HepG2 (cell line): ENCODE data around the gene TMX2. TPM values are rescaled to one million over a fixed set of nuclear protein-coding genes. Genes with fewer than 3 reads are reported as not detected.
A peak's percentile ranks its signal among the peaks of the same experiment; 100 is the strongest.
"Not testable (repeated sequence)": the region's sequence is repeated elsewhere in the genome, so short reads cannot be mapped to it uniquely, and the experiment has no call there.

Source experiments
- ATAC-seq: fragments of 200-7000 bp; cut with Tn5 transposase; 3 replicates; pipeline ENCODE4 v1.9.1; 2020; ENCODE audit warnings: mild to moderate bottlenecking, moderate library complexity
- BruUV-seq: library from RNA; stranded (reverse); fragments of 400-500 nt; replicated peaks from 2 replicates; lab custom pipeline; 2021; lab: Mats Ljungman, UMichigan
- CTCF ChIA-PET: fragments of 300-600 bp; formaldehyde crosslinking; extraction: SDS; loops from one replicate; lab custom pipeline; 2021; ENCODE audit warnings: low total read pairs, inconsistent platforms, low intra/inter-chr PET ratio; lab: Yijun Ruan, JAX
- POLR2A ChIA-PET: fragments of 350-600 bp; sonication (Branson Sonifier 250); formaldehyde crosslinking; loops from one replicate; lab custom pipeline; 2020; ENCODE audit warnings: antibody characterized with exemption, inconsistent platforms; lab: Yijun Ruan, JAX
- DNase-seq: peaks from one replicate; pipeline ENCODE4 v3.0.0-alpha.2; 2015; ENCODE audit warnings: low spot score
- FAIRE-seq: peaks from 3 replicates; lab custom pipeline; 2011; peaks lifted over from hg19 to GRCh38; lab: Jason Lieb, UNC
- H2AFZ ChIP-seq: one replicate; pipeline ENCODE4 v1.6.1; 2011; ENCODE audit warnings: low read length, inconsistent platforms
- H3K27ac ChIP-seq: fragments of 300-600 bp; 3 replicates; pipeline ENCODE4 v1.8.0; 2011; ENCODE audit warnings: mixed run types, mild to moderate bottlenecking, mixed read lengths, low read length, inconsistent platforms; ENCODE audit not compliant: insufficient read depth; ENCODE audit errors: extremely low read length
- H3K27me3 ChIP-seq, 2 experiments: fragments of 200-600 bp in 1 of 2; 2 replicates in 1 of 2; 3 replicates in 1 of 2; pipeline versions ENCODE4 v1.6.0 to v1.8.0; 2011; ENCODE audit warnings: low read length in 2 of 2, mild to moderate bottlenecking in 2 of 2, moderate library complexity in 2 of 2, inconsistent platforms in 1 of 2; ENCODE audit not compliant: insufficient read depth in 2 of 2, control insufficient read depth in 1 of 2
- H3K36me3 ChIP-seq, 2 experiments: fragments of 200-600 bp in 1 of 2; replicated peaks in 1 of 2; 2 replicates in 1 of 2; 3 replicates in 1 of 2; pipeline versions ENCODE4 v1.5.1 to v1.8.0; 2011; ENCODE audit warnings: low read length in 2 of 2, inconsistent platforms in 1 of 2; ENCODE audit not compliant: insufficient read depth in 2 of 2, control insufficient read depth in 1 of 2
- H3K4me1 ChIP-seq: 2 replicates; pipeline ENCODE4 v1.5.1; 2012; ENCODE audit warnings: low read length, inconsistent platforms; ENCODE audit not compliant: insufficient read depth
- H3K4me2 ChIP-seq: 2 replicates; pipeline ENCODE4 v1.6.0; 2011; ENCODE audit warnings: low read depth, low read length, inconsistent platforms
- H3K4me3 ChIP-seq, 3 experiments: fragments of 200-600 bp in 1 of 3; sonication (generic), shearing (Covaris generic) in 1 of 3; replicated peaks in 1 of 3; 2 replicates each; pipeline ENCODE4 v1.5.1; 2011 to 2016; ENCODE audit warnings: low read length in 3 of 3, inconsistent platforms in 2 of 3, low read depth in 2 of 3, mild to moderate bottlenecking in 2 of 3, control low read depth in 1 of 3, mixed read lengths in 1 of 3; ENCODE audit not compliant: insufficient read depth in 1 of 3
- H3K79me2 ChIP-seq: one replicate; pipeline ENCODE4 v1.6.1; 2011; ENCODE audit warnings: low read length, inconsistent platforms; ENCODE audit not compliant: insufficient read depth
- H3K9ac ChIP-seq: 2 replicates; pipeline ENCODE4 v1.6.0; 2011; ENCODE audit warnings: mild to moderate bottlenecking, low read depth, low read length, inconsistent platforms; ENCODE audit not compliant: insufficient read depth
- H3K9me3 ChIP-seq: 2 replicates; pipeline ENCODE4 v1.5.1; 2012; ENCODE audit warnings: mild to moderate bottlenecking, low read length
- H4K20me1 ChIP-seq: 2 replicates; pipeline ENCODE4 v1.6.0; 2011; ENCODE audit warnings: inconsistent platforms, mild to moderate bottlenecking, low read length, moderate library complexity; ENCODE audit not compliant: insufficient read depth
- GMEB2 ChIP-seq: IDR thresholded peaks from 2 replicates; pipeline ENCODE4 v1.6.1; 2016; ENCODE audit warnings: missing biosample characterization, missing genetic modification reagents, low read depth
- WGBS: methylation state at CpG from one replicate; pipeline ENCODE4 v1.1.6; 2017; ENCODE audit warnings: low lambda C conversion rate; 5-methylcytosine and 5-hydroxymethylcytosine counted together
- in situ Hi-C: cut with HindIII; loops from 2 replicates; pipeline ENCODE4 v1.10.0; 2017; ENCODE audit warnings: low pct_unique_long_range_greater_than_20kb; ENCODE audit not compliant: extremely low pct_ligation_motif_present
- intact Hi-C: fragments of 100-400 bp; cut with micrococcal nuclease; formaldehyde crosslinking; loops from one replicate; pipeline ENCODE4 v1.10.0; 2022; ENCODE audit not compliant: unreplicated experiment
- polyA plus RNA-seq, 8 experiments: library from polyadenylated mRNA; depleted of rRNA in 3 of 8; stranded (reverse) in 7 of 8; unstranded in 1 of 8; fragments of >200 nt; fragmentation: Illumina TruSeq in 4 of 8; extraction: Trizol in 4 of 8; gene quantifications; 2 replicates each; pipeline versions ENCODE4 v1.2.1 to v1.2.3, GENCODE V29; 2011 to 2016; ENCODE audit warnings: low read depth in 4 of 8, missing spikeins in 1 of 8, mixed read lengths in 1 of 8; ENCODE audit not compliant: insufficient read depth in 1 of 8
- total RNA-seq, 5 experiments: library from RNA; depleted of rRNA; stranded (reverse); fragments of >200 nt; fragmentation: Illumina TruSeq; extraction: Trizol; gene quantifications; 2 replicates each; pipeline ENCODE4 v1.2.3, GENCODE V29; 2016; ENCODE audit warnings: low read depth in 1 of 5

The TMX2 gene
- total and polyA plus RNA-seq, 2 of the 13 experiments (the other 11 are each of a cell fraction or from before 2014, with no cell fraction given), result 84.5 to 129 TPM

GRCh38 chr11:57681168-57681567 is 31.2 kb upstream of the TMX2 start:
- peaks cover 11% of the 10 kb centered on the region for H3K79me2 ChIP-seq
- no peaks in the 10 kb centered on the region for H4K20me1 ChIP-seq
- ATAC-seq, result no peak
- H3K4me1 ChIP-seq, result peaks cover 5% of the 10 kb centered on the region
- DNase-seq, result no peak
- POLR2A ChIA-PET, result no interaction called here
- no peak overlapping the region for H3K4me3 ChIP-seq
- no peak overlapping the region for H3K9ac ChIP-seq
- TF ChIP-seq GMEB2, result no peak
- TF ChIP-seq, all 625 proteins: peak for 0
- in situ Hi-C loops (no loop called here), intact Hi-C loops (no loop called here)
- no peak for FAIRE-seq
- H3K36me3 ChIP-seq, result peaks cover 6 to 68% of the 10 kb centered on the region in 2 experiments
- H2AFZ ChIP-seq, result no peak overlapping the region
- CTCF ChIA-PET, result no interaction called here
- no TSS peak for BruUV-seq
- no peaks in the 10 kb centered on the region for H3K27me3 ChIP-seq
- no peaks in the 10 kb centered on the region for H3K9me3 ChIP-seq
- WGBS, result 94% methylated on average over 1 of the region's 1 CpG
- no peak overlapping the region for H3K27ac ChIP-seq
- no peak overlapping the region for H3K4me2 ChIP-seq

- ATAC-seq, in situ Hi-C loops, POLR2A ChIA-PET, intact Hi-C loops, H3K27ac ChIP-seq, H3K9me3 ChIP-seq, CTCF ChIA-PET, H3K4me2 ChIP-seq, DNase-seq, H2AFZ ChIP-seq, H3K79me2 ChIP-seq, H4K20me1 ChIP-seq, H3K4me3 ChIP-seq, H3K27me3 ChIP-seq, H3K9ac ChIP-seq, H3K4me1 ChIP-seq, FAIRE-seq: not testable (repeated sequence)
- BruUV-seq, result TSS peak; percentile 31
- H3K36me3 ChIP-seq, result peaks cover 25 to 72% of the 10 kb centered on the region in 2 experiments
- 100% methylated on average over 5 of the region's 5 CpGs for WGBS
Observed at GRCh38 chr11:57690474-57690873, 21.9 kb upstream of the TMX2 start.
